WI38 (cell line): ENCODE results near the gene SMIM8.
"Not testable (repeated sequence)": the region's sequence is repeated elsewhere in the genome, so short reads cannot be mapped to it uniquely, and the experiment has no call there.

ENCODE experiments used
- H3K4me3 ChIP-seq: 2 replicates; pipeline ENCODE4 v1.5.1; 2011; ENCODE audit warnings: low read depth, mild to moderate bottlenecking, control low read depth, low read length
- CTCF ChIP-seq: IDR thresholded peaks from 2 replicates; pipeline ENCODE4 v1.5.1; 2012; ENCODE audit warnings: low read depth, mild to moderate bottlenecking, control low read depth, low read length

The SMIM8 gene

GRCh38 chr6:87312860-87313259, 9.5 kb upstream of the SMIM8 start:
- no peak overlapping the region for H3K4me3 ChIP-seq
- no peak for TF ChIP-seq CTCF

GRCh38 chr6:87315071-87315470, 7.3 kb upstream of the SMIM8 start:
- TF ChIP-seq CTCF: no peak
- H3K4me3 ChIP-seq: no peak overlapping the region

GRCh38 chr6:87319271-87319987, 3.0 kb upstream of the SMIM8 start:
- no peak for TF ChIP-seq CTCF
- no peak overlapping the region for H3K4me3 ChIP-seq

GRCh38 chr6:87323880-87324279, 1.5 kb downstream of the SMIM8 start:
- H3K4me3 ChIP-seq: not testable (repeated sequence)

GRCh38 chr6:87330961-87331360, 8.6 kb downstream of the SMIM8 start:
- no peak overlapping the region for H3K4me3 ChIP-seq
- no peak for TF ChIP-seq CTCF

GRCh38 chr6:87333033-87333432, 10.6 kb downstream of the SMIM8 start:
- no peak for TF ChIP-seq CTCF

GRCh38 chr6:87333591-87334181, 11.3 kb downstream of the SMIM8 start:
- no peak for TF ChIP-seq CTCF
- no peak overlapping the region for H3K4me3 ChIP-seq

More at GRCh38 chr6:87333033-87333432, 10.6 kb downstream of the SMIM8 start:
- no peak overlapping the region for H3K4me3 ChIP-seq
